CD4-positive, alpha-beta T cell treated with Interleukin-21 for 1 hour (primary cell): ENCODE data around the gene ADAMTS12.
"Not testable (repeated sequence)": the region's sequence is repeated elsewhere in the genome, so short reads cannot be mapped to it uniquely, and the experiment has no call there.

ENCODE experiments used
- DNase-seq: peaks from one replicate; pipeline ENCODE4 v3.0.0-alpha.2; 2020

The ADAMTS12 gene

DNA sequence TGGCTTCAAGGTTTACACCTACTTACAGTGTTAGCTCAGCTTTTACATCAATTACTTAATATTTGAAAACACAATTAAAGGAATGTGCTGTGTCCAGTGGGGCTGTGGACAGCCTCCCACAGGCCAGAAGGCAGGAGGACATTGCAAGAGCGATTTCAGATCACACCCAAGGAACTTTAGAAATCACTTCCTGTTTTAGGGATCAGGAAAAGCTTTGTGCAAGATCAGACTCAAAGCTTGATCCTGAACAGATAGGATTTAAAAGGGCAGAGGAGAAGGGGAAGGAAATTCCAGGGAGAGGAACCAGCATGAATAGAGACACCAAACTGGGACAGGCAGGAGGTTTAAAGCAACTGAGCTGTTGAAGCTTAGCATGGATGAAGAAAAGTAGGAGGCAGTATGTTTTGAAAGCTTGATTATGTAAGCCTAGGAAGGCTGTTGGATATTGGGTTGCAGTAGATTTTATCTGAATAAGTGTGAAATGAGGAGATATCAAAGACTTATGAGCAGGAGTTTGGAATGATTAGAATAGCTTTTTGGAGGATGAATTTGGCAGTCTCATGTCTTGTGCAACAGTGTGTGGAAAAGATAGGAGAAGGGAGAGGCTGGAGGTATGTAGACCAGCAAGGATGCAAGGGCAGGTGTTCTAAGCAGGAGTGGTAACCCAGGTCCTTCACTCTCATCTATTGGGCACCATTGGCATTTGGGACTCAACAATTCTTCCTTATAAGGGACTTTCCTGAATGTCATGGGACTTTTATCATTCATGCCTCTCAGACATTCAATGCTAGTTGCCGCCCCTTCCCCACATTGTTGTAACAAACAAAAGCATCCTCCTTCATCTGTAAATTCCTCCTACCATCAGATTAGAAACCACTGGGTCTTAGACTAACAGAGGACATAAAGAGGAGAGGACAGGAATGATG lies 327.5 kb downstream of the ADAMTS12 start:
- no peak for DNase-seq

DNA sequence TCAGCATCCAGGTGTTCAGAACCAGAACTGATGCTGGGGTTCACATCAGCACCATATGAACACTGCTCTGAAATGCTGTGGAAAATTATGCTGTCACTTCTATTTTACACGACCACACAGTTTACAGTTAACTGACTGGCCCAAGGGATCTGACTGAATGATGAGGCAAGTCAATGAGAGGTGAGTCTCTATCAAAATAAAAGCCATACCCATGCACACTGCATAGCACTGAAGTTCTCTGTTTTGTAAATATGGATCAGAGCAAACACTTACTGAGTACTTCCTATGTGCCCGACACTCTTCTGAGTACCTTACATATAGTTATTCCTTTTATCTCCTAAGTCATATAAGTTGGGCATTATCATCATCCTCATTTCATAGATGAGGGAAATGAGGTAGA lies 328.3 kb downstream of the ADAMTS12 start:
- no peak for DNase-seq

DNA sequence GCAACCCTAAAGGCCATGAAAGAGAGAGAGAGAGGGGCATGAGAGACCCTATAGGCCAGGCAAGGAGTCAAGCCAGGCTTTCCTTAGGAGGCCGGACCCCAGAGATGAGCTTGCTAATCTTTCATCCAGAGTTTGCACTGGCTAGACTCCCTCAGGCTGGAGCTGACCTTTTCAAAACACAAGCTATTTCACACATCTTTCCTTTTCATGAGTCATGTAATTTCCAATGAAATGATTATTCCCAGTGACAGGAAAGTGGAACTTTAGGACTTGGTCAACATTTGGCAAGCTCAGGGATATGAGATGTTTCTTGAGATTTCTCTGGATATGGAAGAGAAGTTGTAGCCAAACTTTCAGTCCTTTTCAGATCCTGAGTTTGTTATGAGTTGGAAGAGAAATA lies 333.3 kb downstream of the ADAMTS12 start:
- DNase-seq: no peak

DNA sequence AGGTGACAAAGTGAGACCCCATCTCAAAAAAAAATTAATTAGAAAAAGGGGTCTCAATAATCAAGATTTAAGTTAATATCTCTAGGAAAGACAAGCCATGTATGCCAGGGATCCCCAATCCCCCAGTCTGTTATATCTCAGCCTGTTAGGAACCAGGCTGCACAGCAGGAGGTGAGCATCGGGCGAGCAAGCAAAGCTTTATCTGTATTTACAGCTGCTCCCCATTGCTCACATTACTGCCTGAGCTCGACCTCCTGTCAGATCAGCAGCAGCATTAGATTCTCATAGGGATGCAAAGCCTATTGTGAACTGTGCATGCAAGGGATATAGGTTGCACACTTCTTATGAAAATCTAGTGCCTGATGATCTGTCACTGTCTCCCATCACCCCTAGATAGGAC lies 334.2 kb downstream of the ADAMTS12 start:
- DNase-seq: no peak

DNA sequence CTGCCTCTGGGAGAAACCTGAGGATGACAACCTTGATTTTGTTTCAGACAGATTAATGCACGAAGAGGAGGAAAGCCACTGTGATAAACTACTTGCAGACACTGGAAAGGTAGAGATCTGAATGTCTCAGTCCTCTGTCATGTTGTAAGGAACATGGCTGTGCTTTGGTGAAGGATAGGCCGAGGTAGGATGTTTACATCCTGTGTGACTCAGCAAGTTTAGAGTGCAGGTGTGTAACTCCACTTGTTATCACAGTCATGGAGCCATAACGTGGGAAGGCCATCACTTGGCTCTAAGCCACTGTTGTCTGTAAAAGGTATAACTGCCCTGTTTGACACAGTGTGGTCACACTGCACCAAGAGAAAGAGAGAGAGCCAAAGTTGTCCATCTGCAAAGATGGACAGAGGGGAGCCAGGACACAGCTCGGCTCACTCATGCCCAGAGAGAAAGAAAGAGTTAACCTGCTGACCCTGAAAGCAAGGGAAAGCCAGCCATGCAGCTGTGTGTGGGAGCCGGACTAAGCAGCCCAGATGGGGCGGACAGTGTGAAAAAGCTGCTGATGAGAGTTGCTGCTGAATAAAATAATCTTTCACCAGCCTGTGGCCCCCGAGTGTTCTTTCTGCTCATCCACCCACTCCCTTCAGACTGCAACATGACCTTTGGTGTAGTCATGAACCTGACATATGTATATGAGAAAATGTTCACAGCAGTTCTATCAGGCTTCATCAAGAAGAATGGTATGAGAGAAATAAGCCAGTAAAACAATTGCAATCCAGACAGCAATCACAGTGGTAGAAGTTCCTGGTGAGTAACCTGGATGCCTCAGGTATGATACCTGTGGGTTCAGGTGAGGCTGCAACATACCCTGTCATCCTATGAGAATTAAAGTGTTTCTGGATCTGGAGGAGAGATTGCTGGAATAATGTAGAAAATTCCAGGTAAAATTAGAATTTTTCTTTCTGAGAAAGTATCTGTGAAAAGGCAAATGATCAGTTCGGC lies 335.2 kb downstream of the ADAMTS12 start:
- no peak for DNase-seq

DNA sequence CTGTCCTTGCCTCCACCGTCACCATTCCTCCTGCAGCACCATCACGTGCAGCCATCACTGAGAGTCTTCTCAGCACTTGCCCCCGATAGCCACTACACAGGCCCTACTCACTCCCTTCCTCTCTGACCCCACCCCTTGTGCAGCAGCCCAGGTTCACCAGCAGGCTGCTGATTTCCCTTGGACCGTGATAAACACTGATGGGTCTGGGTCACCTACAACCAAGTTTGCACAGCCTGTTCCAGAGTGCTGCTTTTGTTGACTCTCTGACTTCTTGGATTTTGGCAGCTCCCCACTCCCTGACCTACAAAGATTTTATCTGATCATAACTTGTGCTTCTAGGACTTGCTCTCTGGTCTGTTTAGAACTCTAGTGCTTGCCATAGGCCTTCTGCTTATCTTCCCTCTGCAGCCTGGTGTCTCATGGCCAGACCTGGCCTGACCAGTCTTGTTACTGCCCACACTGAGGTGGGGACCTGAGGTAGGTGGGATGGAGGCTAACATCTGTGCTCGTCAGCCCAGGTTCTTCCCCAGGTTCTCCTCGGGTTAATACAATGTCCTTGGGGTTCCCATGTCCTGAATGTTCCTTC lies 341.7 kb downstream of the ADAMTS12 start:
- DNase-seq: no peak

DNA sequence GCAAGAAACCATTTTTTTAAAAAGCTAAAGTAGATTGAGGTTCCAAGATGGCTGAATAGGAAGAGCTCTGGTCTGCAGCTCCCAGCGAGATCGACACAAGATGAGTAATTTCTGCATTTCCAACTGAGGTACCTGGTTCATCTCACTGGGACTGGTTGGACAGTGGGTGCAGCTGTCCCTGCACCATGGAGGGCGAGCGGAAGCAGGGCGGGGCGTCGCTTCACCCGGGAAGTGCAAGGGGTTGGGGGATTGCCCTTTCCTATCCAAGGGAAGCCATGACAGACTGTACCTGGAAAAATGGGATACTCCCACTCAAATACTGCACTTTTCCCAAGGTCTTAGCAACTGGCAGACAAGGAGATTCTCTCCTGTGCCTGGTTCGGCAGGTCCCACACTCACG lies 352.0 kb downstream of the ADAMTS12 start:
- DNase-seq: not testable (repeated sequence)

DNA sequence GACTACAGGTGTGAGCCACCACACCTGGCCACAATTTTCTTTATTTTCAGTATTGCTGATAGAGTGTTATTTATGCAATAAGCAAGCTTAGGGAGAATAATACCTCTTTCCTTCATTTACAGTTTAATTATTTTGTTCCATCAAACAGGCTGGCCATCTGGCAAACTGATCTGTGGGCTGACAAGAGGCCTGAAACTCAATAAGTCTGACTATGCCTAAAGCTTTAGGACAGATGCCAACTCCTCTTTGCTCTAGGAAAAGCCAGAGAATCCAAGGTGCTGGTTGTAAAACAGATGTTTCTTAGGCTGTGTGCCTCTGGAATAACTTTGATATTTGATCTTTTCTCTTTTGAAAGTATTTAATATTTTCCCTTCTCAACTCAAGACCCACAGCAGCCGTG lies 352.6 kb downstream of the ADAMTS12 start:
- DNase-seq: no peak

DNA sequence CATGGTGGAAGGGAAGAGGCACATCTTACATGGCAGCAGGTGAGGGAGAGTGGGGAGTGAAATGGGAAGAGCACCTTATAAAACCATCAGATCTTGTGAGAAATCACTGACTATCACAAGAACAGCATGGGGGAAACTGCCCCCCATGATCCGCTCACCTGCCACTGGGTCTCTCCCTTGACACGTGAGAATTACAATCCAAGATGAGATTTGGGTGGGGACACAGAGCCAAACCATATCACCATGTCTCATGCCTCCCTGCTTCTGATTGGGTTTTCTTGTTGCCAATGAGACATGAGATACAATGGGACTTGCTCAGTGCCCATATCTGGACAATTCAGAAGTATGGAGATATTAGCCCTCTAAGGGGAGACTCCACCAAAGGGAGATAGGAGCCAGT lies 353.6 kb downstream of the ADAMTS12 start:
- DNase-seq: no peak

DNA sequence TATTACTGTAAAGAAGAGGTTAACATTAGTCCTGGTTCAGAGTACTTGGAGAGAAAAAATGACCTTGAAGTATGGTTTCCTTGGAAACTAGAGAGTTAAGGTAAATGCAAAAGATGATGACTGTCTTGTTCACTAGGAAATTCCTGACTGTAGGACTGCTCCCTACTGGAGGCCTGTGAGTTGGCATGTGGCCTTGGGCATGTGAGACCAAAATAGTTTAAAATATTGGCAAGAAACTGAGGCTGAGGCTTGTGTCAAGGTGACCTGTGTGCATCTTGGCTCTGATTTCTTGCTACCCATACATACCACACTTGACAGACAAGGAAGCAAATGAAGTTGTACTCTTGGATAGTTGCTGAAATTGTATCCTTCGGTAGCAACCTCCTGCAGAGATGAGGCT lies 354.6 kb downstream of the ADAMTS12 start:
- no peak for DNase-seq

DNA sequence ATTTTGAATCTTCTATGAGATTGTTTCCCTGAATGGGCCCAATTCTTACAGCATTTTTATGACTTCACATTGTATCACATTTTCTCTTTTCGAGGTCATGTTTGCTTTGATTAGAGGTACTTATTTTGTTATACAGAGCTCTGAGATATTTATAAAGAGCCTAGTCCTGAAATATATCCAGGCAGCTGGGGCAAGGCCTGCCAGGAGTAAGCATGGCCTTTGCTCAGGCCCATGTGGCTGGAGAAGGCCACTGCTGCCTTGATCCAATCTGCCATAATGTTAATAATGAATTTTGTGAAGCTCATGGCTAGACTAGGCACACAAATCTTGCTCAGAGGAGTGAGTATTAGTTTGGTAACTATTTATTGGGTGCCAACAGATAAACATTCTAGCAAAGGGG lies 355.0 kb downstream of the ADAMTS12 start:
- DNase-seq: no peak

DNA sequence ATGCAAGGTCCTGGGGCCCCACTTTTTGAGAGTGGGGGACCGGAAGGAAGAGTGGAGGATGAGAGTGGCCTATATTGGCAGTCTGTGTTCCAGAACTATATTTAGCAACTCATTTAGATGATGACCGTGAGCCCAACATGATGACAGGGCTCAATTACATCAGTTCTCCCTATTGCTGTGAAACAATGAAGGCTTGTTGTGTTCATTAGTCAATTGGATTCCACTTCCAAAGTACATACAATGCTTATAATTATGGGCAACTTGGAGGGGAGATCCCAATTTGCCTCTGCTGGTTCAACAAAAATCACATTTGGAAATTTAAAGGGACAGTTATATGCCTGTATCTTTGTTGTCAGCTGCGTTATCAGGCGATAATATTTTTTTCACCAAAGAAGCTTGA lies 360.0 kb downstream of the ADAMTS12 start:
- DNase-seq: no peak

DNA sequence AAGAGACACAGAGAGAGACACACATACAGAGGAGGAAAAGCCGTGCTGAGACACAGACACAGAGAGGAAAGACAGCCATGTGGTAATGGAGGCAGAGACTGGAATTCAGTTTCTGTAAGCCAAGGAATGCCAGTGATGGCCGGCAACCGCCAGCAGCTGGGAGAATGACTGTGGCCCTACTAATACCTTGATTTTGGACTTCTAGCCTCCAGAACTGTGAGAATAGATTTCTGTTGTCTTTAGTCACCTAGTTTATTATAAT lies 360.8 kb downstream of the ADAMTS12 start:
- no peak for DNase-seq

DNA sequence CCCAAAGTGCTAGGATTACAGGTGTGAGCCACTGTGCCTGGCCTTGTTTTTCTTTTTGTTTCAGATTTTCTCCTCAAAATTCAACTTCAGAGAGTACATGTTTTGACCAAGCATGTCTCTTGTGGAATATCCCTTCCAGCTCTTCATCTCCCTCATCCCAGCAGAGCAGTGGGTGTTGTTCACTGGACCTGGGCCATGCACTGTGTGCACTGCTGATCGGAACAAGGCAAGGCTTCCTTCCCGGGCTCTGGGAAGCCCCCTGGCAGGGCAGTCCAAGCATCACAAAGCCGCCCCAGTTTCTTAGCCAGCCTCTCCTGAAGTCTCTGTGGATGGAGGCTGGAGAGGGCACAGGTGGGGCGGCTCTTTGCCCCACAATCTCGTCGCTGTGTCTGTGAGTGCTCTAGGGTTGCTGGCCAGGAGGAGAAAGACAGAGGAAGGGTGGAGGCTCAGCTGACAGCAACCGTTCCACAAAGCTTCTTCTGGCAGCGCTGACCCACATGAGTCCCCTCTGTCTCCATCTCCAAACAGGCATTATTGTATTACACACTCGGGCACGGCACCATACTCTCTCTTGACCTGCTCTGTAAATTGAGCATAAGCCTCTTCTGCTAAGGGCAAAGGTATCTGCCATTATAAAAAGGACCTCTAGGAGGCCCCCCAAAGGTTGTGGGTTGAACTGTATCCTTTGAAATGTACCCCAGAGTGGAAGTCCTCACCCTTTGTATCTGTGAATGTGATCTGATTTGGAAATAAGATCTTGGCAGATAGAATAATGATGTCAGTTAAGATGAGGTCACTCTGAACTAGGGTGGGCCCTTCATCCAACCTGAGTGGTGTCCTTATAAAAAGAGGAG lies 361.4 kb downstream of the ADAMTS12 start:
- no peak for DNase-seq

DNA sequence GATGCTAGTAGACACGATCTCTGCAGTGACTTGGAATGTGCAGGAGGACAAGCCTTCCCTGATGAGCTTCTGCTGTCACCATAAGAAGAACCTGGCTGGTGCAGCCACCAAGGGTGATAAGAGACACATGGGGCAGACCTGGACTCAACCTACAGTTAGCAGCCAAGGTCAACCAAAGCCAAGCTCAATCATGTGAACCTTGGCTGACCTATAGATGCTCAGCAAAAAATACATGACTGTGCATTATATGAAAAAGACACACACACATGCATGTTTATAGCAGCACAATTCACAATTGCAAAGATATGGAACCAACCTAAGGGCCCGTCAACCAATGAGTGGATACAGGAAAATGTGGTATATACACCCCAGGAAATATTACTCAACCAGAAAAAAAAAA lies 364.1 kb downstream of the ADAMTS12 start:
- DNase-seq: no peak

DNA sequence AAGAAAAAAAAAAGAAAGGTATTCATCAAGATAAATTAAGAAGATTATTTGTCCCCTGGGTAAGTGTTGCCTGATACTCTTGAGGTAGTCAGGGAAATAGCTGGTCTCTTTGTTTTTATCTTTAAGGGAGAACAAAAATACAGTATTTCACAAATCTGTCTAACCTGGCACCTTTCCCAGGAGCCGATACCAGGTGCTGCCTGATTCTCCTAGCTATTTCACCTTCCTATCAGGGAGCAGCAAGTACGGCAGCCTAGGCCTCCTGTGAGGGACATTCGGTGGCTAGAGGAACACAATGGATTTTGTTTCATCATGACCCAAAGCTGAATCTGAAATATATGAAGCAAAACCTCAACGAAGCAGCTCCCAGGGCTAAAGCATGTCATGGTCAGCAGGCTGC lies 365.0 kb downstream of the ADAMTS12 start:
- DNase-seq: no peak

DNA sequence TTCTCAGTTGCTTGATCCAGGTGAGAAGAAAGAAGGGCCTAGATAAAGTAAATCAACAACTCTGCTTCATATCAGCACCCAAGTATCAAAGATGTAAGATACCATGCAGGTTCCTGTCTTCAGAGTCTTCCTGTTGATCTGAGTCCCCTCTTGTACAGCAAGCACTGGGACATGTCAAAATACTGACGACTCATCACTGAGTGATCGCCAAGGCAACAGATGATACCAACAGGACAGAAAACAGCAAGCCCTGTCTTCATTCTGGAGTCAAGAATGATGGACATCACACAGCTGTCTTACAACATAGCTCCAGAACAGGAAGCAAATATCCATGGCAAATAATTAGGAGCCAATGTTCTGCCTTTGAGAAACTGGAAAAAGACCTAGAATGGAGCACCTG lies 367.3 kb downstream of the ADAMTS12 start:
- DNase-seq: no peak

DNA sequence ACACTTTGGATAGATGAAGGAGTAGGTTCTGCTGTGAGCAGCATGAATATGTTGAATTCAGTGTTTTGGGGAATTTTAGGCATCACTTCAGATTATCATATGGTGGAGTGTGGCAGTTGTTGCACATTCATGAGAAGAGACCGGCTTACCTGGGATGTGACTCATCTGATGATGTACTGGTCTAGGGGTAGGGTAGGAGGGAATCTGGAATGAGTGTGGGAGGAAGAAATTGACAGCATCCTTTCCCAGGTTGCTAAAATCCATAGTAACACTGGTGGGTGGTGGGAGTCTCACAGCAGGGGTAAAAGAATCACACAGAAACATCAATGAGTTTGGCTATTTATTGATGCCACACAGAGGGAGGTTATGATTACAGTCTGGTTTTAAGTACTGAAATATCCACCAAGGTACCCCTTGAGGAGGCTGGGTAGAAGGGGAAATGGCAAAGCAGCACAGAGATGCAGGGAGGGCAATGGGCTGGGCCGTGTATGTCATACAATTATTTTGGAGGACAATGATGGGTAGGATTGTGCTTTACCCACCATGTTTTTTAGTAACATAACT lies 368.5 kb downstream of the ADAMTS12 start:
- DNase-seq: no peak

DNA sequence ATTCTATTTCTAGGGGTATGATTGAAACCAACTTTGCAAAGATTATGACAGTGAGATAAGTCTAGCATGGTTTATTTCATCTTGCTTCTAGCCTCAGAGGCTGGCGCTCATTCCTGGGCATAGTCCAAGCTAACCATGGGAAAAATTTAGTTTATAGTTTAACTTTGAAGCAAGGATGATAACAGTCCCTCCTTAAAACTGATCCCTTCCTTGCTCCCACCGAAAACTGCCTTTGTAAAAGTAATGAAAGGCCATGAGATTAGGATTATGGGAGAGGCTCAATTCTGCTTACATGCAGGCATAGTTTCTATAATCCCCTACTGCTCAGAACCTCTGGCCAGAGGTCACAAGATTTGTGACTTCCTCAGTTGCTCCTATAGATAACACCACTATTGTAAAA lies 375.4 kb downstream of the ADAMTS12 start:
- DNase-seq: no peak

DNA sequence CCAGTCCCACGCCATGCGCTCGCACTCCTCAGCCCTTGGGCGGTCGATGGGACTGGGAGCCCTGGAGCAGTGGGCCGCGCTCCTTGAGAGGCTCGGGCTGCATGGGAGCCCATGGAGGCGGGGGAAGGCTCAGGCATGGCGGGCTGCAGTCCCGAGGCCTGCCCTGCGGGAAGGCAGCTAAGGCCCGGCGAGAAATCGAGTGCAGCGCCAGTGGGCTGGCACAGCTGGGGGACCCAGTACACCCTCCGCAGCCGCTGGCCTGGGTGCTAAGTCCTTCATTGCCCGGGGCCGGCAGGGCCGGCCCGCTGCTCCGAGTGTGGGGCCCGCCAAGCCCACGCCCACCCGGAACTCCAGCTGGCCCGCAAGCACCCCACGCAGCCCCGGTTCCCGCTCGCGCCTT lies 376.4 kb downstream of the ADAMTS12 start:
- not testable (repeated sequence) for DNase-seq

DNA sequence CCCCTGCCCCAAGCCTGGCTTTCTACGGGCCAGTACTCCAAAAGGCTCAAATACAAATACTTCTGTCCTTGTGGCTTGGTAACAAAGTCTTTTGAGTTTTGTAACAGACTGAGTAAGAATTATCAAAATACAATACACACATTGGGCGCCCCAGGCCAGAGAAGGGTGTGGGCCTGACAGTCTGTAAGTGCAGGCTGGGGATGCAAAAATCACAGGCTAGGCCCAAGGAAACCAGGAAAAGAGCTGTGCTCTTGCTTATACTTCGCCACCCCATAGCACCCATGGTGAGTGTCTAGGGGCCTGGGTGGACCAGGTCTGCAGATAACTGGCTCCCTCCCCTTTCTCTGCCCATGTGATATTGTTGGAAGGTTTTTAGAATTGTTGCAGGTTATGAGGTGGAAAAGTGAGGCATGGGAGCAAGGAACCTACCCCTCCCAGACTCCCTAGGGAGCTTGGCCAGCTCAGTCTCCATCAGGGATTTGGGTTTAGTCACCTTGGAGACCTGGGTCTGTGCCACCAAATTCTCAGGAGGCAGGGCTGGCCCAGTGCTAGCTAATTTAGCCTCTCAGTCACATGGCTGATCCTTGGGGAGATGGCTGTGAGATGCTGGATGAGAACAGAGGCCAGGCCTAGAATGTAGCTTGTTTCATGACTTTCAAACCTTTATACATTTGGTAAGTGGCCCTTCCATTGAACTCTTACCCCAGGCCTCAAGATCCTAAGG lies 378.2 kb downstream of the ADAMTS12 start:
- DNase-seq: no peak

DNA sequence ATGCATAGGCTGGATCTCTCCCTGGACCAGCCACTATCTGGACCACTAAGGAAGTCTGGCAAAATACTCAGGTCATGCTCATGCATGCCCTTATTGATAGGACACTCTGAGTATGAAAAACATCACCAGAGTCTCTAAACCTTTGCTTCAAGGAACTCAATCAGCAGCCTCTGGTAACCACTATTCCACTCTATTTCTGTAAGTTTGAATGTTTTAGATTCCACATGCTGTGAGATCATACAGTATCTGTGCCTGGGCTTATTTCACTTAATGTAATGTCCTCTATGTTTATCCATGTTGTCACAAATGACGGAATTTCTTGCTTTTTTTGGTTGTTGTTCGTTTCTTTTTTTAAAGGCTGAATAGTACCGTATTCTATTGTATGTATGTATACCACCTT lies 382.8 kb downstream of the ADAMTS12 start:
- DNase-seq: no peak
